WTC11 (cell line): ENCODE results near the gene RNF44.

Experiments used
- ATF2 ChIP-seq: sonication (generic); formaldehyde crosslinking; IDR thresholded peaks from 2 replicates; pipeline ENCODE4 v1.8.1; 2022; ENCODE audit warnings: low read depth, missing genetic modification reagents, borderline replicate concordance
- CREB1 ChIP-seq: sonication (generic); formaldehyde crosslinking; IDR thresholded peaks from 2 replicates; pipeline ENCODE4 v1.8.0; 2023; ENCODE audit warnings: mild to moderate bottlenecking, missing genetic modification reagents
- JUN ChIP-seq: sonication (generic); formaldehyde crosslinking; IDR thresholded peaks from 2 replicates; pipeline ENCODE4 v1.8.0; 2023; ENCODE audit warnings: mild to moderate bottlenecking, missing genetic modification reagents
- KAT7 ChIP-seq: sonication (generic); formaldehyde crosslinking; IDR thresholded peaks from 2 replicates; pipeline ENCODE4 v1.8.1; 2023; ENCODE audit warnings: missing genetic modification reagents, mild to moderate bottlenecking, borderline replicate concordance
- SP1 ChIP-seq: sonication (generic); formaldehyde crosslinking; conservative IDR thresholded peaks from 2 replicates; pipeline ENCODE4 v1.8.1; 2022; ENCODE audit warnings: missing genetic modification reagents
- ZNF121 ChIP-seq: sonication (generic); formaldehyde crosslinking; IDR thresholded peaks from 2 replicates; pipeline ENCODE4 v1.8.0; 2023; ENCODE audit warnings: missing genetic modification reagents
- TF ChIP-seq, protein P1 (sequence below): fragments of 200-600 bp; IDR thresholded peaks from 2 replicates; pipeline ENCODE4 v1.8.0; 2022; ENCODE audit warnings: antibody characterized with exemption
- TF ChIP-seq, protein P2 (sequence below): sonication (generic); formaldehyde crosslinking; IDR thresholded peaks from 2 replicates; pipeline ENCODE4 v1.8.1; 2023; ENCODE audit warnings: mild to moderate bottlenecking, missing genetic modification reagents
- TF ChIP-seq, protein P3 (sequence below): sonication (generic); formaldehyde crosslinking; IDR thresholded peaks from 2 replicates; pipeline ENCODE4 v1.8.1; 2022; ENCODE audit warnings: mild to moderate bottlenecking, missing genetic modification reagents, moderate library complexity, borderline replicate concordance
- TF ChIP-seq, protein P4 (sequence below): sonication (generic); formaldehyde crosslinking; IDR thresholded peaks from 2 replicates; pipeline ENCODE4 v1.8.0; 2022; ENCODE audit warnings: mild to moderate bottlenecking, missing genetic modification reagents

GRCh38 chr5:176517053-176517661 is 20.0 kb downstream of the RNF44 start:
- TF ChIP-seq, protein P1, sequence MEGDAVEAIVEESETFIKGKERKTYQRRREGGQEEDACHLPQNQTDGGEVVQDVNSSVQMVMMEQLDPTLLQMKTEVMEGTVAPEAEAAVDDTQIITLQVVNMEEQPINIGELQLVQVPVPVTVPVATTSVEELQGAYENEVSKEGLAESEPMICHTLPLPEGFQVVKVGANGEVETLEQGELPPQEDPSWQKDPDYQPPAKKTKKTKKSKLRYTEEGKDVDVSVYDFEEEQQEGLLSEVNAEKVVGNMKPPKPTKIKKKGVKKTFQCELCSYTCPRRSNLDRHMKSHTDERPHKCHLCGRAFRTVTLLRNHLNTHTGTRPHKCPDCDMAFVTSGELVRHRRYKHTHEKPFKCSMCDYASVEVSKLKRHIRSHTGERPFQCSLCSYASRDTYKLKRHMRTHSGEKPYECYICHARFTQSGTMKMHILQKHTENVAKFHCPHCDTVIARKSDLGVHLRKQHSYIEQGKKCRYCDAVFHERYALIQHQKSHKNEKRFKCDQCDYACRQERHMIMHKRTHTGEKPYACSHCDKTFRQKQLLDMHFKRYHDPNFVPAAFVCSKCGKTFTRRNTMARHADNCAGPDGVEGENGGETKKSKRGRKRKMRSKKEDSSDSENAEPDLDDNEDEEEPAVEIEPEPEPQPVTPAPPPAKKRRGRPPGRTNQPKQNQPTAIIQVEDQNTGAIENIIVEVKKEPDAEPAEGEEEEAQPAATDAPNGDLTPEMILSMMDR = no peak
- TF ChIP-seq ZNF121 (CRISPR knock-in tag) (no peak), CREB1 (CRISPR knock-in tag) (no peak), ATF2 (CRISPR knock-in tag) (no peak), SP1 (no peak), KAT7 (no peak), JUN (CRISPR knock-in tag) (no peak)
- TF ChIP-seq, protein P2, sequence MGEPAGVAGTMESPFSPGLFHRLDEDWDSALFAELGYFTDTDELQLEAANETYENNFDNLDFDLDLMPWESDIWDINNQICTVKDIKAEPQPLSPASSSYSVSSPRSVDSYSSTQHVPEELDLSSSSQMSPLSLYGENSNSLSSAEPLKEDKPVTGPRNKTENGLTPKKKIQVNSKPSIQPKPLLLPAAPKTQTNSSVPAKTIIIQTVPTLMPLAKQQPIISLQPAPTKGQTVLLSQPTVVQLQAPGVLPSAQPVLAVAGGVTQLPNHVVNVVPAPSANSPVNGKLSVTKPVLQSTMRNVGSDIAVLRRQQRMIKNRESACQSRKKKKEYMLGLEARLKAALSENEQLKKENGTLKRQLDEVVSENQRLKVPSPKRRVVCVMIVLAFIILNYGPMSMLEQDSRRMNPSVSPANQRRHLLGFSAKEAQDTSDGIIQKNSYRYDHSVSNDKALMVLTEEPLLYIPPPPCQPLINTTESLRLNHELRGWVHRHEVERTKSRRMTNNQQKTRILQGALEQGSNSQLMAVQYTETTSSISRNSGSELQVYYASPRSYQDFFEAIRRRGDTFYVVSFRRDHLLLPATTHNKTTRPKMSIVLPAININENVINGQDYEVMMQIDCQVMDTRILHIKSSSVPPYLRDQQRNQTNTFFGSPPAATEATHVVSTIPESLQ = no peak
- TF ChIP-seq, protein P3, sequence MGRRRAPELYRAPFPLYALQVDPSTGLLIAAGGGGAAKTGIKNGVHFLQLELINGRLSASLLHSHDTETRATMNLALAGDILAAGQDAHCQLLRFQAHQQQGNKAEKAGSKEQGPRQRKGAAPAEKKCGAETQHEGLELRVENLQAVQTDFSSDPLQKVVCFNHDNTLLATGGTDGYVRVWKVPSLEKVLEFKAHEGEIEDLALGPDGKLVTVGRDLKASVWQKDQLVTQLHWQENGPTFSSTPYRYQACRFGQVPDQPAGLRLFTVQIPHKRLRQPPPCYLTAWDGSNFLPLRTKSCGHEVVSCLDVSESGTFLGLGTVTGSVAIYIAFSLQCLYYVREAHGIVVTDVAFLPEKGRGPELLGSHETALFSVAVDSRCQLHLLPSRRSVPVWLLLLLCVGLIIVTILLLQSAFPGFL (CRISPR knock-in tag) = no peak
- TF ChIP-seq, protein P4, sequence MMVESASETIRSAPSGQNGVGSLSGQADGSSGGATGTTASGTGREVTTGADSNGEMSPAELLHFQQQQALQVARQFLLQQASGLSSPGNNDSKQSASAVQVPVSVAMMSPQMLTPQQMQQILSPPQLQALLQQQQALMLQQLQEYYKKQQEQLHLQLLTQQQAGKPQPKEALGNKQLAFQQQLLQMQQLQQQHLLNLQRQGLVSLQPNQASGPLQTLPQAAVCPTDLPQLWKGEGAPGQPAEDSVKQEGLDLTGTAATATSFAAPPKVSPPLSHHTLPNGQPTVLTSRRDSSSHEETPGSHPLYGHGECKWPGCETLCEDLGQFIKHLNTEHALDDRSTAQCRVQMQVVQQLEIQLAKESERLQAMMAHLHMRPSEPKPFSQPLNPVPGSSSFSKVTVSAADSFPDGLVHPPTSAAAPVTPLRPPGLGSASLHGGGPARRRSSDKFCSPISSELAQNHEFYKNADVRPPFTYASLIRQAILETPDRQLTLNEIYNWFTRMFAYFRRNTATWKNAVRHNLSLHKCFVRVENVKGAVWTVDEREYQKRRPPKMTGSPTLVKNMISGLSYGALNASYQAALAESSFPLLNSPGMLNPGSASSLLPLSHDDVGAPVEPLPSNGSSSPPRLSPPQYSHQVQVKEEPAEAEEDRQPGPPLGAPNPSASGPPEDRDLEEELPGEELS = no peak
